Esophagus muscularis mucosa (tissue), 4 donors: ENCODE results near the gene PIP4K2A. TPM values are rescaled to one million over a fixed set of nuclear protein-coding genes. Genes with fewer than 3 reads are reported as not detected.

ENCODE experiments used
- DNase-seq: peaks from one replicate; pipeline ENCODE4 v3.0.0-alpha.2; 2017; ENCODE audit errors: extremely low spot score
- H3K27ac ChIP-seq, 4 donors: fragments of 200-600 bp; sonication (generic); replicated peaks in 1 of 4; 1 replicate in 3 of 4; 2 replicates in 1 of 4; pipeline ENCODE4 v1.5.1; 2016 to 2019; ENCODE audit warnings: mild to moderate bottlenecking in 1 of 4
- H3K27me3 ChIP-seq, 4 donors: fragments of 200-600 bp; sonication (generic); one replicate each; pipeline versions ENCODE4 v1.5.1 to v1.6.0; 2016 to 2019
- H3K36me3 ChIP-seq, 4 donors: fragments of 200-600 bp; sonication (generic); one replicate each; pipeline ENCODE4 v1.5.1; 2016 to 2019
- H3K4me1 ChIP-seq, 4 donors: fragments of 200-600 bp; sonication (generic); one replicate each; pipeline ENCODE4 v1.5.1; 2016 to 2019
- H3K4me3 ChIP-seq, 4 donors: fragments of 200-600 bp; sonication (generic); 1 replicate in 2 of 4; 2 replicates in 2 of 4; pipeline ENCODE4 v1.5.1; 2016 to 2019; ENCODE audit warnings: mild to moderate bottlenecking in 4 of 4, moderate library complexity in 1 of 4
- H3K9me3 ChIP-seq, 4 donors: fragments of 200-600 bp; sonication (generic); 1 replicate in 3 of 4; 2 replicates in 1 of 4; pipeline ENCODE4 v1.5.1; 2016 to 2019
- CTCF ChIP-seq, 3 experiments: fragments of 200-600 bp in 2 of 3; fragments of 450-650 bp in 1 of 3; sonication (generic) in 2 of 3; IDR thresholded peaks; one replicate each; pipeline ENCODE4 v1.5.1; 2017 to 2019; ENCODE audit warnings: antibody characterized with exemption in 3 of 3, mild to moderate bottlenecking in 2 of 3, moderate library complexity in 1 of 3
- EP300 ChIP-seq: sonication (generic); formaldehyde crosslinking; IDR thresholded peaks from one replicate; pipeline ENCODE4 v1.6.1; 2017; ENCODE audit warnings: antibody characterized with exemption
- POLR2A ChIP-seq: fragments of 450-650 bp; IDR thresholded peaks from one replicate; pipeline ENCODE4 v1.6.1; 2017; ENCODE audit warnings: antibody characterized with exemption, moderate library complexity, mild to moderate bottlenecking, low read depth
- POLR2AphosphoS5 ChIP-seq, 2 donors: sonication (generic); formaldehyde crosslinking; IDR thresholded peaks; one replicate each; pipeline ENCODE4 v1.6.1; 2017; ENCODE audit warnings: antibody characterized with exemption in 2 of 2
- WGBS: methylation state at CpG from one replicate; pipeline ENCODE4 v1.1.5; 2018; 5-methylcytosine and 5-hydroxymethylcytosine counted together
- intact Hi-C: fragments of 100-400 bp; cut with DNase I; formaldehyde crosslinking; loops from one replicate; pipeline ENCODE4 v1.15.1; 2023
- total RNA-seq, 4 donors: library from RNA; depleted of rRNA; stranded (reverse); fragments of >200 nt; gene quantifications; one replicate each; pipeline versions ENCODE4 v1.1.0 to v1.2.1, GENCODE V29; 2016

Gene PIP4K2A
- total RNA-seq, 4 donors from 2014 or later: 26.2 to 34.3 (median 32.5) TPM

DNA sequence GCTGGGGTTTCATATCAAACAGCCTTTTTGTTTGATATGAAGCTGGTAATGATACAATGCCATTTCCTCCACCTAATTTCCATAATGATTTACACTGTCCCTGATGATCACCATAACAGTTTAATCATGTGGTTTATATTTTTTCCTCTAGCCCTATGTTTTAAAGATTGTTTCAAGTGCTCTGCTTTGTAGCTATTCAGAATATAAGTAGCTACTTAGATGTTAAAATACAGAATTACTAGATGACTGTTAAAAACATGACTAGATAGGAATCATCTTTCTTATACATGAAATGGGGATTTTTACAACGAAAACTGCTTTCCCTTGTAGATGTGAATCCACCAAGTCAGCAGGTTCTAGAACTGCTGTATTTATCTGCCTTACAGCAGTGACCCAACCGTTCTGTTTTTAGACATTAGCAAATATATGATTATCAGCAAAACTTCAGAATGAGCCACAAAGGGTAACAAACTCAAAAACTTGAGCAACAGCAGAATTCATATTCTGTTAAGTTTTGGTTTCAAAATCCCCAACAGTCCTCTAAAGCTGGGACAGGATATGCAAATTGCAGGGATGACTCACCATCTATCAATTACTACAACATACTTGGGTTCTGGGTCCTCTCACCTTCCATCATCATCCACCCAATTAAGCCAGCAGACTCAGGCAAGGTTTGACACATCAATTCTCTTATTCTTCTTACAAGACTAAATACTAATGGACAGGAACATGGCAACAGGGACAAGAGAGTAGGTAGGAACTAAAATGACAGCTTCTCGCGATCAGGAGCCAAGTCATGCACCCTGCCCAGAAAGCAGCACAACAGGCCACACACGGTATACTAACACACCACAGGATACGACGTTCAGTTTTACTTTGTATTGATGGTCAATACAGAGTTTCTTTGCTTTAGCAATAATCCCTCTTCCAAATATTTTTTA, 83.9 kb downstream of the PIP4K2A start:
- Histone ChIP-seq H3K4me1 (peaks cover 25 to 49% (median 32%) of the 10 kb centered on the region in 4 donors), H3K36me3 (no peaks in the 10 kb centered on the region), H3K4me3 (no peak overlapping the region), H3K9me3 (no peaks in the 10 kb centered on the region), H3K27ac (peak overlapping the region in 3 of 4 donors; percentile 9 to 31 (median 16)), H3K27me3 (no peaks in the 10 kb centered on the region)
- intact Hi-C loops: no loop called here
- no peak for DNase-seq
- 77% methylated on average over 7 of the region's 7 CpGs for WGBS
- TF ChIP-seq POLR2AphosphoS5 (IDR thresholded peaks at IDR 0.05): peak in 1 of 2 donors; percentile 6
- no peak for TF ChIP-seq EP300

- DNase-seq: no peak
- no peak overlapping the region for H3K4me3 ChIP-seq
- no peaks in the 10 kb centered on the region for H3K27me3 ChIP-seq
- H3K27ac ChIP-seq: peak overlapping the region in 3 of 4 donors; percentile 9 to 31 (median 16)
- H3K9me3 ChIP-seq: no peaks in the 10 kb centered on the region
- WGBS: 92% methylated on average over 4 of the region's 4 CpGs
- TF ChIP-seq POLR2A (no peak), POLR2AphosphoS5 (IDR thresholded peaks at IDR 0.05) (no peak), CTCF (IDR thresholded peaks at IDR 0.05) (no peak), EP300 (no peak)
- no peaks in the 10 kb centered on the region for H3K36me3 ChIP-seq
- peaks cover 29 to 48% (median 35%) of the 10 kb centered on the region in 4 donors for H3K4me1 ChIP-seq
- intact Hi-C loops: loop anchor here (10.0 kb wide), 1 partner anchor 85 kb away; the partner anchor contains the start of gene PIP4K2A
Measured at GRCh38 chr10:22629852-22630233, 84.5 kb downstream of the PIP4K2A start.

DNA sequence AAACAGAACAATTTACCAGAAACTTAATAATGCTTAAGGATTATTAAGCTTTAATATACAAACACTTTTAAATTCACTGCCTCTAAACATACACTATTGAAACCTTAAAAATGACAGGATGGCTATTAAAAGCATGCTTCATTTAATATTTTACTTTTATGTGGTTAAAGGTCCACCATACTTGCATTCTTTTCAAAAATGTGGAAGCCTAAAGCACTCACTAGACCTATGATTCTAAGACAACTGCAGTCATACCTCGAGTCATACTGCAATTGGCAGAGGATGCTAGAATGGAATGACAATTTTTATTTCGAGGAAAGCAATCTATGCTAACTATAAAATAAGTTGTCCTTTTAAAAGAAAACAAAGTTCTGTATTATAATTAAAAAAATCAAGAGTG, 85.3 kb downstream of the PIP4K2A start:
- Histone ChIP-seq H3K4me3 (no peak overlapping the region), H3K27ac (no peak overlapping the region)
- intact Hi-C loops: loop anchor here (10.0 kb wide), 1 partner anchor 86 kb away; the partner anchor contains the start of gene PIP4K2A

GRCh38 chr10:22628309-22628708, 86.1 kb downstream of the PIP4K2A start:
- Histone ChIP-seq H3K4me1 (peaks cover 29 to 60% (median 44%) of the 10 kb centered on the region in 4 donors), H3K27ac (no peak overlapping the region), H3K9me3 (no peaks in the 10 kb centered on the region), H3K36me3 (no peaks in the 10 kb centered on the region), H3K4me3 (no peak overlapping the region), H3K27me3 (no peaks in the 10 kb centered on the region)
- WGBS: 89% methylated on average over 5 of the region's 5 CpGs
- TF ChIP-seq POLR2A (no peak), CTCF (IDR thresholded peaks at IDR 0.05) (no peak), POLR2AphosphoS5 (IDR thresholded peaks at IDR 0.05) (no peak), EP300 (no peak)
- no peak for DNase-seq
- intact Hi-C loops: loop anchor here (10.0 kb wide), 1 partner anchor 86 kb away; the partner anchor contains the start of gene PIP4K2A

More for the DNA sequence above, 85.3 kb downstream of the PIP4K2A start:
- TF ChIP-seq POLR2AphosphoS5 (IDR thresholded peaks at IDR 0.05): no peak
- no peak for TF ChIP-seq POLR2A
- TF ChIP-seq EP300: no peak
- TF ChIP-seq CTCF (IDR thresholded peaks at IDR 0.05): no peak
- Histone ChIP-seq H3K27me3 (no peaks in the 10 kb centered on the region), H3K9me3 (no peaks in the 10 kb centered on the region), H3K4me1 (peaks cover 29 to 52% (median 36%) of the 10 kb centered on the region in 4 donors), H3K36me3 (no peaks in the 10 kb centered on the region)
- DNase-seq: no peak
- WGBS: 93% methylated on average over 2 of the region's 2 CpGs

- Histone ChIP-seq H3K4me1 (peaks cover 29 to 65% (median 55%) of the 10 kb centered on the region in 4 donors), H3K27me3 (no peaks in the 10 kb centered on the region)
- intact Hi-C loops: loop anchor here (10.0 kb wide), 1 partner anchor 88 kb away; the partner anchor contains the start of gene PIP4K2A
Measured at GRCh38 chr10:22626784-22627183, 87.6 kb downstream of the PIP4K2A start.

More at GRCh38 chr10:22626784-22627183, 87.6 kb downstream of the PIP4K2A start:
- no peaks in the 10 kb centered on the region for H3K9me3 ChIP-seq
- no peak for TF ChIP-seq EP300
- TF ChIP-seq POLR2AphosphoS5 (IDR thresholded peaks at IDR 0.05): no peak
- no peak for TF ChIP-seq CTCF (IDR thresholded peaks at IDR 0.05)
- no peak for TF ChIP-seq POLR2A
- no peaks in the 10 kb centered on the region for H3K36me3 ChIP-seq
- DNase-seq: no peak
- H3K4me3 ChIP-seq: no peak overlapping the region
- H3K27ac ChIP-seq: no peak overlapping the region
- 73% methylated on average over 2 of the region's 2 CpGs for WGBS
